GM21619 (cell line): ENCODE data around the gene ZBP1.

Experiments used
- ATAC-seq: cut with Tn5 transposase; IDR thresholded peaks from one replicate; pipeline ENCODE4 v1.9.1; 2021; ENCODE audit not compliant: unreplicated experiment

Gene ZBP1

GRCh38 chr20:57588596-57588995 lies 31.6 kb downstream of the ZBP1 start:
- no peak for ATAC-seq

GRCh38 chr20:57587989-57588377 lies 32.2 kb downstream of the ZBP1 start:
- ATAC-seq, result no peak

- ATAC-seq, result no peak
These were observed 32.8 kb downstream of the ZBP1 start for GRCh38 chr20:57587278-57587988.

- no peak for ATAC-seq
These were observed 33.3 kb downstream of the ZBP1 start for GRCh38 chr20:57586943-57587277.

GRCh38 chr20:57586370-57586793 lies 33.8 kb downstream of the ZBP1 start:
- no peak for ATAC-seq

- ATAC-seq, result no peak
These were observed 34.6 kb downstream of the ZBP1 start for GRCh38 chr20:57585466-57586213.

- no peak for ATAC-seq
These were observed 35.3 kb downstream of the ZBP1 start for GRCh38 chr20:57584768-57585461.

- ATAC-seq, result no peak
These were observed 36.7 kb downstream of the ZBP1 start for GRCh38 chr20:57583289-57584257.

GRCh38 chr20:57582432-57583288 lies 37.6 kb downstream of the ZBP1 start:
- no peak for ATAC-seq

GRCh38 chr20:57582029-57582378 lies 38.2 kb downstream of the ZBP1 start:
- no peak for ATAC-seq

GRCh38 chr20:57581202-57582028 lies 38.8 kb downstream of the ZBP1 start:
- no peak for ATAC-seq

- ATAC-seq, result no peak
These were observed 39.6 kb downstream of the ZBP1 start for GRCh38 chr20:57580478-57581201.

- ATAC-seq, result no peak
These were observed 40.3 kb downstream of the ZBP1 start for GRCh38 chr20:57579898-57580447.

GRCh38 chr20:57579331-57579897 lies 40.8 kb downstream of the ZBP1 start:
- no peak for ATAC-seq

- ATAC-seq, result no peak
These were observed 41.6 kb downstream of the ZBP1 start for GRCh38 chr20:57578476-57579165.

- ATAC-seq, result no peak
These were observed 42.3 kb downstream of the ZBP1 start for GRCh38 chr20:57577679-57578475.
